NAMALWA (cell line): Measurements from ENCODE around the gene CNPPD1.

ENCODE experiments used
- DNase-seq: peaks from one replicate; pipeline ENCODE4 v3.0.0-alpha.2; 2015; ENCODE audit warnings: low spot score

CNPPD1 gene

DNA sequence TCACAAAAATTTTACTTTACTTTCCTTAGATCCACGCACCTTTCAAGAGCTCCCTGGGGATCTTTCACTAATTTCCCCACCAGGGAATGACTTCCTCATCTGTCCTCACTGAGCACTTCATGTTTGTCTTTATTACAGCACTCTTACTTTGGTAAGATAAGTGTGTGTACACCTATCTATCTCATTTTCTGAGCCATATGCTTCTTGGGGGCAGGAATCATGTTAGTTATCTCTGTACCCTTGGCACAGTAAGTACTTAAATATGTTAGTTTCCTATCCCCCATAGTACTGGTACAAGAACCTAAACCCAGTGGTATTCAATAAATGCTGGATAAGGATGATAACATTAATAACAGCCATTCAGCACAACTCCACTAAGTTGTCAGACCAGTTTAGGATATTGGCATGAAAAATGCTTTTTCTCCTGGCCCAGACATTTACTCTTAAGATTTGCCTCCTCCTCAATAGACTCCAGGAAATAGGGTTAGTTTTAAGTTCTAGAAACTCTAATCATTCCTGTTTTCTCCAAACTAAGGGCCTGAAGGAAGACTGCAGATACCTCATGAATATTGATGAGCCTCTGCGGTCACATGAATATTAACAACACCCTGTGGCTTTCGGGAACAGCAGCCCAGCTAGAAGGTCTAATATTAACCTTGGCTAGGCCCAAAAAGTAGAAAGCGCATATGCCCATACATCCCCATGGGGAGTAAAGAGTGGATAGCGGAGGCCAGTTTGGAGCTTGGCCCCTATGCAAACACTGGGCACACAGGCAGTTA, 54.3 kb downstream of the CNPPD1 start:
- no peak for DNase-seq
